Activated CD8-positive, alpha-beta memory T cell treated with anti-CD3 and anti-CD28 coated beads, Interleukin-2, amount 50 U/mL, for 1 hour (primary cell): Measurements from ENCODE around the gene TM6SF1.
"Not testable (repeated sequence)": the region's sequence is repeated elsewhere in the genome, so short reads cannot be mapped to it uniquely, and the experiment has no call there.

Experiments
- DNase-seq: peaks from one replicate; pipeline ENCODE4 v3.0.0-alpha.2; 2020; ENCODE audit errors: extremely low read depth

The TM6SF1 gene

GRCh38 chr15:83106994-83107840 is at the start of gene TM6SF1:
Gene TM6SF1, plus strand, starts transcription at chr15:83107645. Its CDS starts 36 bp downstream, at chr15:83107681.
- no peak for DNase-seq

DNA sequence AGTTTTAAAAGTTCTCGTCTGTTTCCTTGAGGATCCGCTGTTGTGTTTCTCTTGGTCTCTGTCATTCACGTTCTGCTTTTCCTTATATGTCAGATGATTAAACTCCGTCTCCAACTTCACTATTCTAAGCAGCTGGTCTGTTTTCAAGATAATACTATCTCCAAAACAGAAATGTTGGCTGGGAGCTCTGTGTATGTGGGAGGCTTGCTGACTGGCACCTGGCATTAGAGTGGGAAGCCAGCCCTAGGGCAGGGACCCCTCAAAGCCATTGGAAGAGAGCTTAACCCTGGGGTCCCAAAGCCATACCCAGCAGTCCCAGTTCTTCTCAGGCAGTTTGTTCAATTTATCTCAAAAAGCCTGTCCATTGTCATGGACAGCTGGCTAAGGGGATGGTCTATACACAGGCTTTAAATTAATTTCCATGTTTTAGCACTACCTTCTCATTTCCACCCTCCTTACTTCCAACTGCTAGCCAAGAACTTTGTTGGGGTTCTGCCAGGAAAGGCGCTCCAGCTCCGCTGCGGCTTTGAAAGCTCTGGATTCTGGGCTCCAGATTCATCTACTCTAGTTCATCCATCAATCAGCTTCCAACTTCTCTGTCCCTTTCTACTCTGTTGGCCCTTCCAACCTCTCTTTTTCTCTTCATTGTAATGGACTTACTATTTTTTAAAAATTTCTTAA is 49.6 kb upstream of the TM6SF1 start:
- no peak for DNase-seq

DNA sequence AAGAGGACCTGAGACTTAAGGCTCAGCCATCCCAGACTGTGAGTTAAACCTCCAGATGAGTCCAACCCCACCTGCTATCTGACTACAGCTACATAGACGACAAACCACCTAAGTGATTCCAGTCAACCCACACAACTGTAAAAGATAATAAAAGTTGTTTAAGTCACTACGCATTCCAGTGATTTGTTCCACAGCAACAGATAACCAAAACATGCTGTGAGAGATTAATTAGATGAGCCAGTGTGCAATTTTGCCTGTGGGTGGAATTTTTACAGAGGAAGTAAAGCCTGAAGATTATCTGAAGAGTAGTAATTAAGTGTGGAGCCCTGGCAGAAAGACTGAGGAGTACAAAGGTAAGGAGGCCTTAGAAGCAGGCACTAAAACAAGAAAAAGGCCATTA is 45.8 kb upstream of the TM6SF1 start:
- DNase-seq = no peak

DNA sequence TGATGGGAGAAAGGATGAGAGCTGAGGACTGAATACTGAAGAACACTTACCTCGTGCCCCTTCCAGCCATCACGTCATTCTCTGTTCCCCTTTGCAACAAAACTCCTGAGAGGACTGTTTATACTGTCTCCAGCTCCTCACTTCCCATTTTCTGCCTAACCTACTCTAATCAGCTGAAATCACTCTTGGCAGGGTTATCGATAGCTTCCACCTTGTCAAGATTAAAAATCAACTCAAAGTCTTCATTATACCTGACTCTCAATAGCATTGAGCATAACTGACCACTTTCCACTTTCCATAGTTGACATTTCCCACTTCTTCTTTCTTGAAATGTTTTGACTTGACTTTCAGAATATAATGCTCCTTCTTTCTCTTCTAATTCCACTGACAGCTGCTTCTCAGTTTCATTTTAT is 44.7 kb upstream of the TM6SF1 start:
- no peak for DNase-seq

- no peak for DNase-seq
Observed at GRCh38 chr15:83063551-83063950, 43.9 kb upstream of the TM6SF1 start.

DNA sequence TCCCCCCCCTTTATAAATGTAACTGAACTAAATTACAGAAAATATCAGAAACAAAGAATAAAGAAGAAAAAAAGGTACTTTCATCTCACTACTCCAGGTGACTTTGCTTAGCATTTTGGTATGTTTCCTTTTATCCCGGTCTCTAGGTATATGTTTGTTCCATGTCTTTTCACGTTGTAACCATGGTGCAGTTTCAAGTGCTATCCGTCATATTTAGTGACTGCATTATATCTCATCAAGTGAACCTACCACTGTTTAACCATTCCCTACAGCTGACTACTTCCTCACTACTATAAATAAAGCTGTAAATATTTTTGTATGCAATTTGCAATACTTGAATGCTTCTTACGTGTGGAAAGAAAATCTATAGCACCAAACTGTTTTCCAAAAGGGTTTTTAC is 42.6 kb upstream of the TM6SF1 start:
- DNase-seq = no peak

GRCh38 chr15:83065431-83065830 is 42.0 kb upstream of the TM6SF1 start:
- no peak for DNase-seq

DNA sequence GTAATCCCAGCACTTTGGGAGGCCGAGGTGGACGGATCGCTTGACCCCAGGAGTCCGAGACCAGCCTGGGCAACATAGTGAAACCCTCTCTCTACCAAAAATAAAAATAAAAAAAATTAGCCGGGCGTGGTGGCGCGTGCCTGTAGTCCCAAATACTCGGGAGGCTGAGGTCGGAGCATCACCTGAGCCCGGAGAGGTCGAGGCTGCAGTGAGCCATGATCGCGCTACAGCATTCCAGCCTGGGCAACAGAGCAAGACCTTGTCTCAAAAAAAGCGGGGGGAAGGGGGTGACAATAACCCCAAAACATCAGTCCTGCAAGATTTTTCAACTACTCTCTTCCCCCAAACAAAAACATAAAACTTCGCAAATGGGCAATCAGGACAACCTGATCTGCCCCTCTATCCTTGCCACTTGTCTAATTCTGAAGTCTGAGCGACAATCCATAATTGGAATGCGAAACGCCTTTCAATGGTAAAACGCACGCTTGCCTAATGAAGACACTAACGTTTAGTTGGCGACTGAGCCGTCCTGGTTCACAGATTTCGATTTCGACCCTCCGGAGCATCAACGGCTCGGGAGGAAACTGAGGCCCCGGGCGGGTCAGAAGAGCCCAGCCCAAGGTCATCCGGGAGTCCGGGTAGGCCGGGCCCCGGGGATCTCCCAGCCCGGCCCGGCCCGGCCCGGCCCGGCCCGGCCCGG is 41.3 kb upstream of the TM6SF1 start:
- DNase-seq = no peak

- DNase-seq = peak; percentile 38
Observed at GRCh38 chr15:83066734-83067637, 40.5 kb upstream of the TM6SF1 start, which contains the start of gene BTBD1. Gene BTBD1, minus strand, starts transcription at chr15:83067252. Its CDS starts 101 bp downstream, at chr15:83067151.

GRCh38 chr15:83067638-83067962 is 39.8 kb upstream of the TM6SF1 start:
- no peak for DNase-seq

DNA sequence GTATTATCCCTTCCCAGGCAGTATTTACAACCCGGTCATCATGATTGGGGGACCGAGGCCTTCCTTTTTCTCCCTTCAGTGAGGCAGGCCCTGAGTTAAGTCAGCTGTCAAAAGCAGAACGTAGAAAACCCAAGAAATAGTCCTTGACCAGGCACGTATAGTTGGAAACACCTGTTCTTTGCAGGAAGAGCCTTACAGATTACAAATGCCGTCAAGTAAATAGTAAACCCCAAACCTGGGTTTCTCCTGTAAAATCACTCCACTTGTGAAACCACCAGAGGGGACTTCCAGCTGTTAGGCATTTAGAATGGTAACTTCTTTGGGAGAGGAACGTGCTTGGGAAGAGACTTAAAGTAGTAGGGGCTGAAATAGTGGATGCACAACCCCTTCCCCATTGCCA is 39.4 kb upstream of the TM6SF1 start:
- no peak for DNase-seq

DNA sequence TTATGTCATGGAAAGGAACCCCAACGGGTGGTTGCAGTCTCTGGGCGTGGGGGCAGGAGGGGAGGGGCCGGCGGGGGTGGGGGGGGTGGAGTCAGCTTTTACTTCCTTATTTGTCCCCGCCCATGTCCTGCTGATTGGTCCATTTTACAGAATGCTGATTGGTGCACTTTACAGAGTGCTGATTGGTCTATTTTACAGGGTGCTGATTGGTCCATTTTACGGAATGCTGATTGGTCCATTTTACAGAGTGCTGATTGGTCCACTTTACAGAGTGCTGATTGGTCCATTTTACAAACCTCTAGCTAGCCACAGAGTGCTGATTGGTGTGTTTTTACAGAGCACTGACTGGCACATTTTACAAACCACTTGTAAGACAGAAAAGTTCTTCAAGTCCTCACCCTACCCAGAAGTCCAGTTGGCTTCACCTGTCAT is 38.2 kb upstream of the TM6SF1 start:
- not testable (repeated sequence) for DNase-seq

DNA sequence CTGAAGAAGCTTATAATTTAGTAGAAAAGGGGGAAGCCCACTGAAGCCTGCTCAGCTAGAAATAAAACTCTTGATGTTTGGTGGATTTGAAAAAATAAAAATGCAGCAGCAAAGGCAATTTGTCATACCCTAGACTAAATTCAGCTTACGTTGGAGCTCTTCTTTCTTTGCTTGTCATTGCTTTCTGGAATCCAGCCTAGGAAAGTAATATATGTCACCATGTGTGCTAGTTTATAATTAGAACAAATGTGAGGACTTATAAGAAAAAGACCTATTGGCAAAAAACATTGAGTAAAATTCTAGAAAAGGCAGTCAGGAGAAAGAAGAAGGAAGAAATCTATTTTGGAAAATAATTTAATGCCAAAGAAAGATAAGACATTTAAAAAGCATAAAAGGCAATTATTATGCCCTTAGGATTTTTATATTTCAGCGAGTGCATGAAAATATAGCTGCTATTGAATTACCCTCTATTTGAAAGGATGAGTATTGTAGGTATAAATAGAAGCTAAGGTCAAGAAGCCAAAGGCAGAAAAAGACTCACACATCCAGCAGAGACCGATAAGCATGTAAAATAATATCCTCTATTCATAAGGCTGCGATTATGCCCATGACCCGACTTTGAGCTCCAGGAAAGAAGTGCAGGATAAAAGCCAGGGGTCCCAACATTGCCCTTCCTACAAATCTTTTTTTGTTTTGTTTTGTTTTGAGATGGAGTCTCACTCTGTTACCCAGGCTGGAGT is 29.8 kb upstream of the TM6SF1 start:
- DNase-seq = no peak

GRCh38 chr15:83078712-83079111 is 28.7 kb upstream of the TM6SF1 start:
- no peak for DNase-seq

- no peak for DNase-seq
Observed at GRCh38 chr15:83081256-83082014, 26.0 kb upstream of the TM6SF1 start.

DNA sequence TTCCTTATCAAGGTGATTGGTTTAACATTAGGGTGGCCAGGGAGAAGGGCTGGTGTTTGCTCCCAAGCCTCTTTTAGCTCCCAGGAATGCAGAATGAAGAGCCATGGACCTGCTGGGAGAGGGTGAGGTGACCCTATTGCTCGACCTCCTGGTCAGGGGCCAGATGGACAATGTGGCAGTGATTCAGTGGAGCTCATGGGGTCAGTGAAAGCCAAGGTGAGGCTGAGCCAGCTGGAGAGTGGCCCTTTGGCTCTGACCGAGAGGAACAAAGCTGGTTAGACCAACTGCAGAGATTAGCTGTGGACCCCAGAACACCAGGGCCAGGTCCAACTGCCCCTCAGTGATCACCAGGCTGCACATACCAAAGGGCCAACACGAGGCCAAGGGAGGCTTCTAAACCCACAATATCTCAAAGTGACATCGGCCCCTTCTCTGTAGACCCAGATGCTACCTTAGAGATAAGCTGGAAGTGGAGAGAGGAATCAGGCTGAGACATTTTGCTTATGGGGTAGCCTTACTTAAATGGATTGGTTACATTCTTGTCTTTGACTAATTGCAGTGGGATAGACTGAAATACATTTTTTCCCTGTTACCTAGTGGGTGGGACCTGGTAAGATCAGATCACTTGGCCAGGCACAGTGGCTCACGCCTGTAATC is 24.6 kb upstream of the TM6SF1 start:
- no peak for DNase-seq

- DNase-seq = not testable (repeated sequence)
Observed at GRCh38 chr15:83085461-83085860, 22.0 kb upstream of the TM6SF1 start.

DNA sequence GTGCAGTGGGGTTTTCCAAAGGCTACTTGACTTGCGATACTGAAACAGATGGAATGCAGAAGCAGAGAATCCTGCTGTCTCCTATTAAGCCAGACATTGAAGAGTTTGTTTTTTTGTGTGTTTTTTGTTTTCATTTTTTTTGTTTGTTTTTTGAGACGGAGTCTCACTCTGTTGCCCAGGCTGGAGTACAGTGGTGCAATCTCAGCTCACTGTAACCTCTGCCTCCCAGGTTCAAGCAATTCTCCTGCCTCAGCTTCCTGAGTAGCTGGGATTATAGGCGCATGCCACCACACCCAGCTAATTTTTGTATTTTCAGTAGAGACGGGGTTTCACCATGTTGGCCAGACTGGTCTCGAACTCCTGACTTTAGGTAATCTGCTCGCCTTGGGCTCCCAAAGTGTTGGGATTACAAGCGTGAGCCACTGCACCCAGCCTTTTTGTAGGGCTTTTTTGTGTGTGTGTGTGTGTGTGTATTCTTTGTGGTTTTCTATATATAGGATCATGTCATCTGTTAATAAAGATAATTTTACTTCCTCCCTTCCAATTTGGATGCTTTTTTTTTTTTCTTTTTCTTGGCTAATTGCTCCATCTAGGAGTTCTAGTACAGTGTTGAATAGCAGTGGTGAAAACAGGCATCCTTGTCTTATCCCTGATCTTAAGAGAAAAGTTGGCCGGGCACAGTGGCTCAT is 21.4 kb upstream of the TM6SF1 start:
- not testable (repeated sequence) for DNase-seq

- no peak for DNase-seq
Observed at GRCh38 chr15:83087576-83087975, 19.9 kb upstream of the TM6SF1 start.
